Neutrophil (primary cell): ENCODE results near the gene RPTOR.
"Not testable (repeated sequence)": the region's sequence is repeated elsewhere in the genome, so short reads cannot be mapped to it uniquely, and the experiment has no call there.

Experiments
- H3K27ac ChIP-seq: fragments of 200-600 bp; sonication (generic); 2 replicates; pipeline ENCODE4 v1.5.1; 2016; ENCODE audit warnings: mild to moderate bottlenecking, moderate library complexity
- H3K27me3 ChIP-seq: fragments of 200-600 bp; sonication (generic); 2 replicates; pipeline ENCODE4 v1.6.0; 2016; ENCODE audit warnings: mild to moderate bottlenecking
- H3K36me3 ChIP-seq: fragments of 200-600 bp; sonication (generic); 2 replicates; pipeline ENCODE4 v1.5.1; 2017
- H3K4me1 ChIP-seq, 2 experiments: fragments of 200-600 bp in 1 of 2; sonication (generic) in 1 of 2; 1 replicate in 1 of 2; 2 replicates in 1 of 2; pipeline versions ENCODE4 v1.5.1 to v1.6.1; 2013 to 2016; ENCODE audit warnings: low read depth in 1 of 2, low read length in 1 of 2, mild to moderate bottlenecking in 1 of 2, moderate library complexity in 1 of 2; ENCODE audit not compliant: control insufficient read depth in 1 of 2, insufficient read depth in 1 of 2
- H3K4me3 ChIP-seq, 2 experiments: fragments of 200-600 bp in 1 of 2; sonication (generic) in 1 of 2; 1 replicate in 1 of 2; 2 replicates in 1 of 2; pipeline ENCODE4 v1.5.1; 2013 to 2016; ENCODE audit warnings: low read depth in 1 of 2, low read length in 1 of 2, mild to moderate bottlenecking in 1 of 2, moderate library complexity in 1 of 2
- H3K9me3 ChIP-seq: fragments of 200-600 bp; sonication (generic); 2 replicates; pipeline ENCODE4 v1.5.1; 2016
- TF ChIP-seq, protein P1 (sequence below): fragments of 200-600 bp; sonication (generic); IDR thresholded peaks from 2 replicates; pipeline ENCODE4 v1.5.1; 2016; ENCODE audit warnings: antibody characterized with exemption

Gene RPTOR

DNA sequence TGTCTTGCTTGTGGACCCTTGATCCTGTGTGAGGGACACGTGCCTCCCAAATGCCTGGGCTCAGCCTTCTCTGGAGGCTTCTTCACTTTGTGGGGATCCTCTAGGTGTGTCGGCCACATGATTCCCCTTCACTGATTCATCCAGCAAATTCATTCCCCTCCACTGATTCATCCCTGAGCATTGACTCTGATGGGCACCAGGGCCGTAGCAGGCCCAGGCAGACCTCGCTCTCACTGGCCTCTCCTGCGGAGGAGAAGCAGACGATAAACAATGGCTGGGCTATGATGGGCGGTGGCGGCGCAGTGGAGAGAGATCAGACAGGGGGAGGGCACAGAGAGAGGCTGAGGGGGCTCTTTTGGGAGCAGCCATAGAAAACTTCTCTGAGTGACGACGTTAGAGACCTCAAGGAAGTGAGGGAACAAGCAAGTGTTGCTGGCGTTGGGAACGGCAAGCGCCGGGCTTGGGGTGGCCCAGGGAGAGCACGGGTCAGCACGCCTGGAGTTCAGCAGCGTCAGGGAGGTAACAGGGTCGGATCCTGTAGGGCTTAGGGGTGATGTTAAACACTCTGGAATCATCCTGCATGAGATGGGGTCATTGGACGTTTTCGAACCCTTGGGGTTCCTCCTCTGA is 17.5 kb upstream of the RPTOR start:
- Histone ChIP-seq H3K27me3 (peaks cover 76% of the 10 kb centered on the region), H3K9me3 (no peaks in the 10 kb centered on the region), H3K36me3 (no peaks in the 10 kb centered on the region), H3K4me3 (no peak overlapping the region), H3K4me1 (no peaks in the 10 kb centered on the region), H3K27ac (no peak overlapping the region)
- TF ChIP-seq, protein P1, sequence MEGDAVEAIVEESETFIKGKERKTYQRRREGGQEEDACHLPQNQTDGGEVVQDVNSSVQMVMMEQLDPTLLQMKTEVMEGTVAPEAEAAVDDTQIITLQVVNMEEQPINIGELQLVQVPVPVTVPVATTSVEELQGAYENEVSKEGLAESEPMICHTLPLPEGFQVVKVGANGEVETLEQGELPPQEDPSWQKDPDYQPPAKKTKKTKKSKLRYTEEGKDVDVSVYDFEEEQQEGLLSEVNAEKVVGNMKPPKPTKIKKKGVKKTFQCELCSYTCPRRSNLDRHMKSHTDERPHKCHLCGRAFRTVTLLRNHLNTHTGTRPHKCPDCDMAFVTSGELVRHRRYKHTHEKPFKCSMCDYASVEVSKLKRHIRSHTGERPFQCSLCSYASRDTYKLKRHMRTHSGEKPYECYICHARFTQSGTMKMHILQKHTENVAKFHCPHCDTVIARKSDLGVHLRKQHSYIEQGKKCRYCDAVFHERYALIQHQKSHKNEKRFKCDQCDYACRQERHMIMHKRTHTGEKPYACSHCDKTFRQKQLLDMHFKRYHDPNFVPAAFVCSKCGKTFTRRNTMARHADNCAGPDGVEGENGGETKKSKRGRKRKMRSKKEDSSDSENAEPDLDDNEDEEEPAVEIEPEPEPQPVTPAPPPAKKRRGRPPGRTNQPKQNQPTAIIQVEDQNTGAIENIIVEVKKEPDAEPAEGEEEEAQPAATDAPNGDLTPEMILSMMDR: no peak

DNA sequence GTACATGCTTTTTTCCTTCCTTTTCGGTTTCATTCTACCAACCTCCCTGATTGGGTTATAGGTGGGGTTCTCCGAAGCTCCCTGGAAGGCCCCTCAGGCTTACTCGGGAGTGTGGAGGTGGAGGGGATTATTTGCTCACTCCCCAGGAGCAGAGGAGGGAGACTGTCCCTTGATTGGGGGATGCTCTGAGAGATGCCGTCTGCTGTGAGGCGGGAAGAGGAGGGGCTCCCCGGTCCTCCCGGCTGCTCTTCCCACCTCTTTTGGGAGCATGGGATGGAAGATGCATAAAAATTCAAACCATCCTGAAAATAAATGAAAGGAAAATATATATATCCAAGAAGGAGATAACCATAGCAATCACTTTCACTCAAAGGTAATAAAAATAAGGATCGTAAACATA is 16.1 kb upstream of the RPTOR start:
- H3K4me1 ChIP-seq: no peaks in the 10 kb centered on the region
- no peak overlapping the region for H3K27ac ChIP-seq
- no peaks in the 10 kb centered on the region for H3K36me3 ChIP-seq
- H3K27me3 ChIP-seq: peaks cover 69% of the 10 kb centered on the region
- TF ChIP-seq, protein P1: no peak
- H3K9me3 ChIP-seq: no peaks in the 10 kb centered on the region
- H3K4me3 ChIP-seq: no peak overlapping the region

DNA sequence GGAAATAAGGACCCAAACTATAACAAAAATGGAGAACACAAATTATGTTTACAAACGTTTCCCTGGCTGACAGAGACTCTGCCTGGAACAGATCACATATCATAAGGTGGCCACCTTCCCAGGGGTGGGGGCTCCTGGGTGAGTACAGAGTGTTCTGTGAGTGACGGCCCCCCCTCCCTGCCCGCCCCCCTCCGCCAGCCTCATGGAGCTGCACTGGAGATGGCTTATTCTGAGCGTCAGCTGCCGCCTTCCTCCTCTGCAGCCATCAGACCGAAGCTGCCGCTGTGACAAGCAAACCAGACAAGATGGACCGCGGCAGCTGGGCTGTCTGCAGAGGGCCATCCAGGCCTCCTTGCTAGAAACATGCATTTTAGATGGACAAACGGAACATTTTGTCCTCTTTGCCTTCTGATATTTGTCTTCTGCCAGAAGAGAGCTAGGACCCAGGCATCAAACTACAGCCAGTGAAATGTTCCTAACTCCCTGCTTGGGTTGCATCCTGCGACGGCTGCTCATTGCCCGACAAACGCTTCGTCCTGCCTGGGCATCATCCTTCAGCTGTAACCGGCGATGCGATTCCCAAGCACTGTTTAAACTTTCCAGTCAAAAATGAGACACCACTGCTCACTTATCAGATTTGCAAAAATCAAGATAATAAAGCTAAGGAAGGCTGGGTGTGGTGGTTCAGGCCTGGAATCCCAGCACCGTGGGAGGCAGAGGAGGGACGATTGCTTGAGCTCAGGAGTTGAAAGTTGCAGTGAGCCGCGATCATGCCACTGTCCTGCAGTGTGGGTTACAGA is 15.3 kb upstream of the RPTOR start:
- no peak overlapping the region for H3K27ac ChIP-seq
- H3K4me1 ChIP-seq: no peaks in the 10 kb centered on the region
- H3K36me3 ChIP-seq: no peaks in the 10 kb centered on the region
- TF ChIP-seq, protein P1: no peak
- H3K9me3 ChIP-seq: no peaks in the 10 kb centered on the region
- H3K27me3 ChIP-seq: peaks cover 69% of the 10 kb centered on the region
- no peak overlapping the region for H3K4me3 ChIP-seq

DNA sequence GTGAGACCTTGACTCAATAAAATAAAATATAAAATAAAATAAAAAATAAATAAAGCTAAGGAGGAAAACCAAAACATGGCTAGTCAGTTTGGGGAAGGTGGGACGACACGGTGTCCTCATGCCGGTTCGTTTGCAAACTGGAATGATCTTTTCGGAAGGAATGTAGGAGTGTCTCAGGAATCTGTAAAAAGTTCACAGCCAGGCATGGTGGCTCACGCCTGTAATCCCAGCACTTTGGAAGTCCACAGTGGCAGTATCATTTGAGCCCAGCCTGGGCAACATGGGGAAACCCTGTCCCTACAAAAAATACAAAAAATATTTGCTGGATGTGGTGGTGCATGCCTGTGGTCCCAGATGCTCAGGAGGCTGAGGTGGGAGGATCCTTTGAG is 14.7 kb upstream of the RPTOR start:
- TF ChIP-seq, protein P1: no peak
- Histone ChIP-seq H3K4me3 (no peak overlapping the region), H3K27me3 (peaks cover 69% of the 10 kb centered on the region), H3K27ac (no peak overlapping the region), H3K36me3 (no peaks in the 10 kb centered on the region), H3K9me3 (no peaks in the 10 kb centered on the region), H3K4me1 (peaks cover 2% of the 10 kb centered on the region in 2 experiments)

DNA sequence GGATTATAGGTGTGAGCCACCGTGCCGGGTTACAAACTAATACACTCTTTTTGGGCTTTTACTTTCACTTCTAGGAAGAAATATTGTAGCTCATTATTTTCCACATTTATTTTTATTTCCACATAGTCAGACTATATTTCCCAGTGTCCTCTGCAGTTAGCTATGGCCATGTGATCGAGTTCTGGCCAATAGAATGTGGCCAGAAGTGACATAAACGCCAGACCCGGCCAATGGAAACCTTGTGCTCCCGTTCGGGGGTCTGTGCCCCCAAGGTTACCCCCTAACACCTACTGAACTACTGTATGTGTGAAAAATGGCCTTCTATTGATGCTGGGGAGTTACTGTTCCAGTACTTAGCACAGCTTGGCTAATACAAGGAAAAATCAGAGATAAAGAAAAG is 13.2 kb upstream of the RPTOR start:
- no peaks in the 10 kb centered on the region for H3K9me3 ChIP-seq
- peaks cover 7 to 8% of the 10 kb centered on the region in 2 experiments for H3K4me1 ChIP-seq
- no peak overlapping the region for H3K27ac ChIP-seq
- no peaks in the 10 kb centered on the region for H3K36me3 ChIP-seq
- H3K27me3 ChIP-seq: peaks cover 54% of the 10 kb centered on the region
- H3K4me3 ChIP-seq: no peak overlapping the region
- TF ChIP-seq, protein P1: no peak

DNA sequence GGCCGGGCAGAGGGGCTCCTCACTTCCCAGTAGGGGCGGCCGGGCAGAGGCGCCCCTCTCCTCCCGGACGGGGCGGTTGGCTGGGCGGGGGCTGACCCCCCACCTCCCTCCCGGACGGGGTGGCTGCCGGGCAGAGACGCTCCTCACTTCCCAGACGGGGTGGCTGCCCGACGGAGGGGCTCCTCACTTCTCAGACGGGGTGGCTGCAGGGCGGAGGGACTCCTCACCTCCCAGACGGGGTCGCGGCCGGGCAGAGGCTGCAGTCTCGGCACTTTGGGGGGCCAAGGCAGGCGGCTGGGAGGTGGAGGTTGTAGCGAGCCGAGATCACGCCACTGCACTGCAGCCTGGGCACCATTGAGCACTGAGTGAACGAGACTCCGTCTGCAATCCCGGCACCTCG is 7.3 kb upstream of the RPTOR start:
- not testable (repeated sequence) for H3K36me3 ChIP-seq, H3K9me3 ChIP-seq, H3K27ac ChIP-seq, H3K4me3 ChIP-seq
- Histone ChIP-seq H3K27me3 (peaks cover 12% of the 10 kb centered on the region), H3K4me1 (peaks cover 7 to 16% of the 10 kb centered on the region in 2 experiments)
